ENCODE results near the gene PRSS22.

PRSS22 gene

DNA sequence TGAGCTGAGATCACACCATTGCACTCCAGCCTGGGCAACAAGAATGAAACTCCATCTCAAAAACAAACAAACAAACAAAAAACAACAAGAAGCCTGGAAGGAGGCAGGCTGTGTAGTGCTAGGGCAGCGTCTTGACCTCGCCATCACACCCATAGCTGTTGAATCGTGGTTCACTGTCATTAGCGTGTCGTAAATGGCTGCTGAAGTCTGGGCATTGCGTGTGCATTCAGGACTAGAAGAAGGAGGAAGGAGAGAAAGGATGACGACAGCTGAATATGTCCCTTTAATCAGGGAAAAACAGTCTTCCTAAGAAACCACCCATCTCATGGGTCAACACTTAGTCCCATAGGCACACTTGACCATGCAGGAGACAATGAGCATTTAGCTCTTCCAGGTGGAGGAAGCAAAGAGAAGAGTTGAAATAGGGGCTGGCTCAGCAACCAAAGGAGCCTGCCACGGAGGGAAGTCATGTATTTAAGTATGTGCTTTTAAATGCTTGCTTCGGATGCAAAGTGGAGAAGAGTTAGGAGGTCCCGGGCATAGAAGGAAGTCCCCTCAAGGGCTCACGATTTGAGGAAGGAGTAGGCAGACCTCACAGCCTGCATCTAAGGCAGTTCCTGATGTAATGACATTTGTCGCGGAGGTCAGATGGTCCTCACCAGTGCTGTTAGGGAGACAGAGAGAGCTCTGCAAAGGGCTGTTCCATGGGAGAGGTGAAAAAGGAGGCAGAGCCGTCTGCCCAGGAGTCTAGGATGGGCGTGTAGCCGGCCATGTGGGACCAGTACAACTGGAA is 8.8 kb downstream of the PRSS22 start:
- no peak for DNase-seq

DNA sequence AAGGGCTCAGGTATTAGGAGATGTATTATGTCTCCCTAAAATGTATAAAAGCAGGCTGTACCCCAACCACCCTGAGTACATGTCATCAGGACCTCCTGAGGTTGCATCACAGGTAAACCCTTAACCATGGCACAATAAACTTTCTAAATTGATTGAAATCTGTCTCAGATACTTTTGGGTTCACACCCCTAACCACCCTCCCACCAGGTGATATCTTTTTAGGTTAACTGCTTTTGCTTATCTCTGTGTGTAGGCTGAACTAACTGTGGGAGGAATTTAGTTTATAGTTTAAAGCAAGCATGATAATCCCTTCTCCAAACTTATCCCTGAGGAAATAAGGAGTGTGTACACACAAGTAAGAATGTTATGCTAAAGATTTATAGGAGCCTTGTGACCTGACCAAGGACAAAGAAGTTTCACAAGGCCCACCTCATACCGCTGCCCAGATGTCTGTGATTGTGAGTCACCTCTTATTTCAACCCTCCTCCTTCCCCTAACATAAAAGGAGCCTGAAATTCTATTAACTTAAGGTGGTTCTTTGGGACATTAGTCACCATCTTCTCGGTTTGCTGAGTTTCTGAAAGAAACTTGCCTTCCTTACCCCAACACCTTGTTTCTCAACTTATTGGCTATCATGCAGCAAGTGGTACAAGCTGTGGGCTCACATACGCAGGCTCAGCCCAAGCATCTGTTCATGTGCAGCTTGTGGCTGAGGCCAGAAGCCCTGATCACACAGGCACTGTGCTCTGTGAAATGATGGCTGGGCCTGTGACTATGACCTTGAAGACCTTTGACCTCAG is 11.3 kb downstream of the PRSS22 start:
- DNase-seq = no peak

DNA sequence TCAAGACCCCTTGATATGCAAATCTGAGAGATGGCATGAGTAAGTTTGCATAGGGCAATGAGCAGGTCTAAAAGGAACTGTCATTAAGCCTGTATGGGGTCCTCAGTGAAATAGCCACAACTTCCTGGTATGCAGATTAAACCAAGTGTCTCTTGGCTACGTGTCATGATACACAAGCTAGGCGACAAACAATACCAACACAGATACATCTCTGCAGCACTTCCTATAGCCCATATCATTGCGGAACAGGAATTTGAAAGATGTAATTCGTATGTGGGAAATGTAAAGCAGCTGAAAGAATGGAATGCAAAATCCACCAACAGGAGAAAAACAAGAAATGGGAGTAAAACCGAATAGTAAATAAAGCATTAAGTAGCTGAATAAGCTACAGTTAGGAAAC is 12.9 kb downstream of the PRSS22 start:
- no peak for DNase-seq

DNA sequence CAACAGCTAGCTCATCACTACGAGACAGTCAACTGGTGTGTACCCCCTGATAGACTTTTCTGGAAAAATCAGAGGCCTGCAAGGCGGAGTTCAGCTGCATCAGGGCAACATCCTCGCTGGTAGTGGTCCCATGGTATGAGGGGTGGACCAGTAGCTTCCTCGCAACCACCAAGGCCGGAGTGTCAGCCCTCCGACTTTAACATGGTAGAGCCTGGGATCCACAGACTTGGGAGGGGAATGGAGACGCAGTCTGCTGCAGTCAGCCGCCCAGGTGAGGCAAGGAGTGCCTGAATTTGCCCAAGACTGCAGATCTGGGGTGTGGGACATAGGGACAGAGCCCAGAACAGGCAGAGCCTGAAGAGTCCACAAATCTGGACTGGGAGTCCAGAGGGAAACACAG is 14.4 kb downstream of the PRSS22 start:
- DNase-seq = no peak

DNA sequence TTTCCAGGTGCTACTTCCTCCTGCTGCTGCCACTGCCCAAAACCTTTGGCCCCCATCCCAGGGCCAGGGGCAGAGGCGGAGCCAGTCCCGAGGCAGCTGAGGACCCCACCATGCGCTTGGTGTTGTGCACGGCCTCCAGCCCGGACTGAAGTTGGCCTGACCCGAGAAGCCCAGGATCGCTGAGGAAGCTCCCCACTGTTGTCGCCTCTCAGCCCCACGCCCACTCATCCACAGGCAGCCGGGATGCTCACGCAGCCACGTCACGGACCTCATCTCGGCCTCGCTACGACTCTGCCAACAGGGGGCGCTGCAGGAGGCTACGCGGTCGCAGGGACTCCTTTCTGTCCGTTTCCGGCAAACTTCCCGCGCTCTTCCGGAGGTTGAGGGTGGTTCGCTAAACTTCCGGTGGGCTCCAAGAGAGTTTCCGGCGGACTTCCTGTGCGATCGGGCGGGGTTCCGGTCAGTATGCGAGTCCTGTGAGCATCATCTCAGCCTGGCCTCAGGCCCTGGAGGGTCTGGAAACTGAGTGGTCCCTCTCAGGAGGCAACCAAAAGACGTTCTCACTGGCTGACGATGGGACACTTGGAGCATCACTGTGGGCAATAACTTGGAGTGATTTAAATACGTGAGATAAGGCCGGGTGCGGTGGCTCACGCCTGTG is 15.5 kb downstream of the PRSS22 start:
- DNase-seq = peak; percentile 83

DNA sequence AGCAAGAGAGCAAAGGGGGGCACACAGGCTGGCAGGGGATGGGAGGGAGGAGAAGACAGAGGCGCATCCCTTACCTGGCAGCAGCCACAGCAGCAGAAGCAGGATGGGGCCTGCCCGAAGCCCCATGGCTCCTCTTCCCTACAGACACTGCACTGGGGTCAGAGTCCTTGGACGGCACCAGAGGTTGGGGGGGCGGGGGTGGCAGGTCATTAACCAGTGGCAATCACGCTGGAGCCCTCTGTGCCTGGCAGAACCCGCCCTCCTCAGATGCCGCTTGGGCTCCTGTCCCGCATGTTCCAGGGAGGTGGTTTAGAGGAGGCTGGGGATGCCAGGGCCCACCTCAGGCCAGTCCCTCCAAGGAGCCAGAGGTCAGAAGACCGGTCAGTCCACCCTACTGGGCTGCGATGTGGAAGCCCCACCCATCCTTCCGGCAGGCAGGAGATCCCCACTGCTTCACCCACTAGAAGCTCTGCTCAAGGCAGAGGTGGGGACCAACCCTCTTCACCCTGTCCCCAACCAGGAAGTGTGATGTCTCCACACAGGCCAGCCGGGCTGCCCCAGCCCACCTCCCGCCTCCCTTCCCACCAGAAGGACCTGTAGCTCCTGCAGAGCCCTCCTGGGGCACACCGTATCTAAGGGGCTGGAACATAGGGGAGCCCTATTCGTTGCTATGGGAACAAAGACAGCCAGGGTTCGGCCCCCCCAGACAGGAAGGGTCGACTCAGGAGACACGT is 16.2 kb downstream of the PRSS22 start:
- no peak for DNase-seq

DNA sequence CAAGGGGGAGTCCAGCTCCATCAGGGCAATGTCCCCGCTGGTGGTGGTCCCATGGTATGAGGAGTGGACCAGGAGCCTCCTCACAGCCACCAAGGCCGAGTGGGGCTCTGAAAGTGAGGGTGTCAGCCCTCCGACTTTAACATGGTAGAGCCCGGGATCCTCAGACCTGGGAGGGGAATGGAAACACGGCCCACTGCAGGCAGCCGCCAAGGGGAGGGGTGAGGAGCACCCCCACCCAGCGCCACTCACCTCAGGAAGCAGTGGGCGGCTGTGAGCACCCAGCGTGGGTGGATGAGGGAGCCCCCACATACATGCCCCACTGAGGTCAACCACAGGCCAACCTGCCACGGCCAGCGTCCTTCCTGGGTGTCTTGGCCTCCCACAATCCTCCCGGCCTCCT is 17.1 kb downstream of the PRSS22 start:
- no peak for DNase-seq

DNA sequence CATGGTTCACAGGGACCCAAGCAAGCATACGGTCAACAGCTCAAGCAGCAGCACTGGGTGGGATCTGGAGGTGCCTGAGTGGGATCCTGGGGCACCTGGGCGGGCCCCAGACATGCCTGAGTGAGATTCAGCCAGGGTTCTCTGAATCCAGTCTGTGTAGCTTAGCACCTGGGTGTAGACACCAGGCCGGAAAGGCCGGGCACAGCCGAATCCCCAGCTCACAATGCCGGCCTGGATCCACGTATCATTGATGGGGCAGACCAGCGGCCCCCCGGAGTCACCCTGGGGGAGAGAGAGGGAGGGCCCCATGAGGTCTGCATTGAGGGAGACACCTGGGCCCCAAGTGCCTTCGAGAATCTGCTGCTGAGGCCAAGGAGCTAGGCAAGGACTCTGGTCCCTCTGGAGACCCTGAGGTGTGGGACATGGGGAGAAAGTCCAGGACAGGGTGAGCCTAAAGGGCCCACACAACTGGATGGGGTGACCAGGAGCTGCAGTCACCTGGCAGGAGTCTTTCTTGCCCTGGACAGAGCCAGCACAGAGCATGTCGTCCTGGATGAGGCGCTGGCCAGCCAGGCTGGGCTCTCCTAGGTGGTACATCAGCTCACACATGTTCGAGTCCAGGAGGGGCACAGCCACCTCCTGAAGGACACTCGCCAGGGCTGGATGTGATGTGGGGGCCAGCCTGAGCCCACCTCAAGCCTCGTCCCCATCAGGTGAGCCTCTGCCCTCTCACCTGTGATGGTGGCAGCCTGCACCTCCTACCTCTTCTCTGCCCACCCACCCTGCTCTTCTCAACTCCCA is 18.1 kb downstream of the PRSS22 start:
- no peak for DNase-seq

DNA sequence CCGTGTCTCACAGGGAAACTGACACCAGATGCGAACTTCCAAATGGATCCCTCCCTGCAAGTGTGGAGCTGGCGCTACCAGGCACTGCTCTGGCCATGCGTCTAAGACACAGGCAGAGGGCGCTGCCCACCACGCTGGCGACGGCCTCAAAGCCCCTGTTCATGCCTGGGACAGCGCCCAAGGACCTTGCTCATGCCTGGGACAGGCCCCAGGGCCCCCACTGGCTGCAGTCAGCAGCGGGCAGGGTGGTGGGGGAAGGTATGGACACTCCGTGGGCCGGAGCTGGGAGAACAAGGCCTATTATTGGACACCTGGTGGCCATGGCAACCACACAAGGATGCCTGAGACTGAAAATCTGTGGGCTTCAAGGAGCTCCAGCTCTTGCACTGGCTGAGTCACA is 19.0 kb downstream of the PRSS22 start:
- DNase-seq = peak; percentile 59

DNA sequence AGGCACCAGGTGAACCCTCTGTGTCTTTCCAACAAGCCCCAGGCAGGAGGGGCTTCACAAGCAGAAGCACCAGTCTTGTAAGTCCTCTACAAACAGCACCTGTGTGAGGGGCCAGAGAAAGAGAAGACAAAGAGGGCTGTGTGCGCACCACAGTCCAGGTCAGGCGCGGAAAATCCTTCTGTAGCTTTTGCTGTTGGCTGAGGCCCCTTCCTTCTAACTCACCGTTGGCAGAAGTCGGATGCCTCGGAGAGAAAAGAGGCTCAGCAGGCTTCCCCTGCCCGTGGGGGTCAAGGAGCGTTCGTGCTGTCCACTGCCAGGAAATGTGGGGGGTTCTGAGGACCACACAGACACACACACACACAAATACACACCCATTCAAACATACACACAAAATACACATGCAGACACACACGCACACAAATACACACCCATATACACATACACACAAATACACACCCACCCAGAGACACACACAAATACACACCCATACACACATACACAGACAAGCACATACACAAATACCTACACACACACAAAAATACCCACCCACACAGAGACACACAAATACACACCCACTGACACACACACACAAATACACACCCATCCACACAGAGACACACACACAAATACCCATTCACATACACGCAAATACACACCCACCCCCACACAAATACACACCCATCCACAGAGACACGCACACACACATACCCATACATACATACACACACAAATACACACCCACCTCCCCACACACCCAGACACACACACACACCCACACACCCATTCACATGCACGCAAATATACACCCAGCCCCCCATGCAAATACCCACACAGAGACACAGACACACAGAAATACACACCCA is 21.1 kb downstream of the PRSS22 start:
- no peak for DNase-seq

DNA sequence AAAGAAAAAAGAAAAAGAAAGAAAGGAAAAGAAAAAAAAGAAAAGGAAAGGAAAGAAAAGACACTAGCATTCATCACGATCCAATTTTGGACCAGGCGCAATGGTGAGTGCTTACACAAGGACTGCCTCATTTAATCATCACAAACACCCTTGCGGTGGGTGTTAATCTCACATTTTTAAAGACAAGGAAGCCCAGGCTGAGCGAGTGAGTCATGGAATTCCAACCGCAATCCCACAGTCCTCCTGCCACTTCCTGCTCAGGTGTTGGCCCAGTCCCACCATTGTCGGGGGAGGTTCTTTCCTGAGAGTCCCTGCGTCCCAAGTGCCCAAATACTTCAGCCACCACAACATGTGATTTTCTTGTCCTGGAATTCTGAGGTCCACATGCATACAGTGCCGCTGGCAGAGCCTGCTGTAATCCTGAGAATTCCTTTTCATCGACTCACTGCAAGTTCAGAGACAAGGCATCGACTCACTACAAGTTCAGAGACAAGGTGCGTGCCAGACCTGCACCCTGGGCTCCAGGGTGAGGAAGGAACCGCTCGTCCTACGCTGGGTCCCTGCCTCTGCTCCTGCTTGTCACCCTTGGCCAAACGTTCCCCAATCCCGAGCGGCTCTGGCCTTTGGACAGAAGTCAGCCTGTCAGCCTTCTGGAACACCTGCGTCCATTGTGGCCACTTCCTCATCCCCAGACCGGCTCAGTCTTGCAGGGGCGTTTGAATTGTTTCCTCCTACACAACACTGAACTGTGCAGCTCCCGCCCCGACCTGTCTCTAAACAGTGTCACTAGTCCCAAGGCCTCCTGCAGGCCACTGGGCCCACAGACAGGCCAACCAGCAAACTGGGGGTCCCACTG is 22.1 kb downstream of the PRSS22 start:
- no peak for DNase-seq

DNA sequence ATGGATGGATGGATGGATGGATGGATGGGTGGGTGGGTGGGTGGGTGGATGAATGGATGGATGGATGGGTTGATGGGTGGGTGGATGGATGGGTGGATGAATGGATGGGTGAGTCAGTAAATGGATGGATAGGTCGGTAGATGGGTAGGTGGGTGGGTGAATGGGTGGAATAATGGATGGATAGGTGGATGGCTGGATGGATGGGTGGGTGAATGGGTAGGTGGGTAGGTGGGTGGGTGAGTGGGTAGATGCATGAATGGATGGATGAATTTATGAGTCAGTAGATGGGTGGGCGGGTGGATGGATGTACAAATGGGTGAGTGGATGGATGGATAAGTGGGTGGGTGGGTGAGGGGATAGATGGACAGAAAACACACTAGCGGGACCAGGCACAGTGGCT is 23.0 kb downstream of the PRSS22 start:
- DNase-seq = no peak

DNA sequence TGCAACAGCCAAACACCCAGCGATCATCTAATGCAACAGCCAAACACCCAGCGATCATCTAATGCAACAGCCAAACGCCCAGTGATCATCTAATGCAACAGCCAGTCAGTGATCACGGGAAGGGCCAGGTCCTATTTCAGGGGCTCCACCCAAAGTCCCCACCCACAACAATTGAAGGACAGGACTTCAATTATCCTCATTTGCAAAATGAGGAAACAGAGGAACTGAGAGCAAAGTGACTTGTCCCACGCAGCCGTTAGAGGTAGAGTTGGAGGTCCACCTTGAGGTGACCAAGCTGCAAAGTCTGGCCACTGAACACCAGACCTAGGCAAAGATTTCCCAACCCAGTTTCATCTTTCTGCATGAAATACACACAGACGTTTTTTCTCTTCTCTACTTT is 24.2 kb downstream of the PRSS22 start:
- DNase-seq = no peak

DNA sequence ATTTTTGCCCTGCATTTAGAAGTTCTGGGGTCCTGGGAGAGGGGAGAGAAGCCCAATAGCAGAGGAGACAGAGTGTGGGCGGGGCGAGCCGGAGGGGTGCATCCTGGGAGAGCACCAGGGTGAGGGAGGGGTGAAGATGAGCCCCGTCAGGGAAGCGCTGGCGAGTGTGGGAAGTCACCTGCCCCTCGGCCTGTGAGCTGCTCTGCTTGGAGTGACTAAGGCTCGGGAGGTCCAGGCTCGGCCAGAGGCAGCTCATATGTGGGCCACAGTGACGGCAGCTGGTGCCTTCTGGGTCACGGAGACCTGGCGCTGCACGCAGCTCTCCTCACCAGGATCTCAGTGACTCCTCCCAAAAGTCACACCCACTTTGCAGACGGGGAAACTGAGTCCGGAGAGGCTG is 26.8 kb downstream of the PRSS22 start:
- no peak for DNase-seq

DNA sequence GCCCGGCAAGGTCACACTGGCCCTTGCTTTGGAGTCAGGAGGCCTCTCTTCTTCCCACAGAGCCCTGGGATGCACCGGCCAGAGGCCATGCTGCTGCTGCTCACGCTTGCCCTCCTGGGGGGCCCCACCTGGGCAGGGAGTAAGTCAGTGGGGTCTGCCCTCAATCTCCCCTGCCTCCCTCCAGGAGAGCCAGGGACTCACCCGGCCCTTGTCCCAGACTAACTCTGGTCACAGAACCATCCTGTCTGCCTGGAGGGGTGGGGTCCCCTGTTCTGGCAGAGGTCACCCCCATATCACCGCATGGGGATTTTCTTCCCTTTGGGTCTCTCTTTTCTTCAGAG is 27.6 kb downstream of the PRSS22 start:
- DNase-seq = no peak

DNA sequence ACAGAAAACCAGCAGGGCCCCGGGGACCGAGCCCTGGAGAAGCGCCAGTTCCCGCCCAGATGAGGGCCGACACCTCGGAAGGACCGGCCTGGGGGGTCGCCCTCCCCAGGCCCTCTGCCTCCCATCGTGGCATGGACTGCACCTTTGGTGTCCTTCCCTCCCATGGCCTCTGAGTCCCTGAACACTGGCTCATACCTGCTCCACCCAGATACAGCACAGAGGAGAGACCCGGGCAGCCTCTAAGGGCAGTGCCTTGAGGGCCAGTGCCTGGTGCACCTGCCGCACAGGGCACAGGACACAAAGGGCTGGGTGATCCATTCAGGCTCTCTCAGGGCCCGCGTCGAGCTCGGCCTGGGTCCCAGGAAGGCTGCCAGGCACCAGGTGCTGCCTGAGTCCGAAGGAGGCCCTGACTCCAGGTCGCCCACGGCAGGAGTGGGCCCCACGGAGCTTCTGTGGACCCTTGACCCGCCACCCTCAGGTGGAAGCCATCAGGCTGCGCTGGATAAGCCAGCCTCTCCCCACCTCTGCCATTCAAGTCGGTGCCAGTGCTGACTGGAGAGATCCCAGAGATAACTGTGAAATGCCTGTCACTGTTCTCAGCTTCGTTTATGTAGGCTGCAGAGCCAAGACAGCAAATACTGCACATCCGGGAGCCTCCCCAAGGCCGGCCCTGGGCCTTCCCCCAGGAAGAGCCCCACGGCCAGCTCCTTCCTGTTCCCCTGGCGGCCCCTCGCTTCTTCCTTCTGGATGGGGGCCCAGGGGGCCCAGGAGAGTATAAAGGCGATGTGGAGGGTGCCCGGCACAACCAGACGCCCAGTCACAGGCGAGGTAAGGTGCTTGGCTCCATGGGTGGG is 28.2 kb downstream of the PRSS22 start, which contains the start of gene ZG16B:
ZG16B (plus strand) TSS at position 803 of the 854 bp plus-strand sequence. CDS start 139 bp downstream, outside the sequence.
- no peak for DNase-seq

DNA sequence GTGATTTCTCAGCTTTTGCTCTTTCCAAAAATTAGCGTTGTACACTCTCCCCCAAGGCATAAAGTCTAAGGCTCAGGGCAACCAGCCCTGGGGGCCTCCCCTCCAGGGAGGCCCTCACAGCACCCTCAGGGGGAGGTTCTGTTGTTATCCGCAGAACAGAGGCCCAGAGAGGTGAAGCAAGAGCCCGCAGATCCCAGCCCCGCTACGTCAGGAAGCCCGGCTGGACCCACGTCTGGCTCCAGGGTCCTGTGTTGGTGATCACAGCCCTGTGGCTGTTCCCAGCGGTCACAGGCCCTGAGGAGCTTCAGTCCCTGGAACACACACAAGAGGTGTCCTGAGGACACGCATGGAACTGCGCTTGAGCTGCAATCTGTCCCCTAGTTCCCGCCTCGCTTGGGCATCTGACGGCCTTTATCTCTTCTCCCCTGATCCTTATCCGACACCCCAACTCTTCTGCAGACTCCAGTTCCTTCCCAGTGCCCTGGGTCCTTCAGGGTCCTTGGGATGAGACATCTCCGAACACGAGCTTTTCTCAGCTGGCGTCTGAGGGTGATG is 29.0 kb downstream of the PRSS22 start:
- DNase-seq = no peak

DNA sequence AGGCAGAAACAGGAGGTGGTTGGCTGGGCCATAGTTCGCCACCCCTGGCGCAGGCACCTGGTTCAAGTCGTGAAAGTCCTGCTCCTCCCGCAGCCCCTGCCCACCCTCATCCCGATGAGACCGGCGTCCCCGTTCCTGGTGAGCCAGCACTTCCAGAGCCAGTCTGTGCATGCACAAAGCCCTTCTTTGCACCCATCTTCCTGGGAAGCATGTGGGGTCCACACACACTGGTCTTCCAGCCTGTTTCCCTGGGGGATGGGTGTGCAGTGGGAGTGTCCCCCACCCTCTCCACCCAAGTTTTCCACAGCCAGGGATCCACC is 29.5 kb downstream of the PRSS22 start:
- no peak for DNase-seq

Measured in activated naive CD4-positive, alpha-beta T cell treated with Interleukin-2 at 50 U/mL for 16 hours (primary cell).